GM18511 (cell line): ENCODE data around the gene GALNT11.
"Not testable (repeated sequence)": the region's sequence is repeated elsewhere in the genome, so short reads cannot be mapped to it uniquely, and the experiment has no call there.

Experiments used
- ATAC-seq: cut with Tn5 transposase; IDR thresholded peaks from one replicate; pipeline ENCODE4 v1.9.1; 2021; ENCODE audit warnings: mild to moderate bottlenecking, moderate library complexity; ENCODE audit not compliant: unreplicated experiment

GALNT11 gene

DNA sequence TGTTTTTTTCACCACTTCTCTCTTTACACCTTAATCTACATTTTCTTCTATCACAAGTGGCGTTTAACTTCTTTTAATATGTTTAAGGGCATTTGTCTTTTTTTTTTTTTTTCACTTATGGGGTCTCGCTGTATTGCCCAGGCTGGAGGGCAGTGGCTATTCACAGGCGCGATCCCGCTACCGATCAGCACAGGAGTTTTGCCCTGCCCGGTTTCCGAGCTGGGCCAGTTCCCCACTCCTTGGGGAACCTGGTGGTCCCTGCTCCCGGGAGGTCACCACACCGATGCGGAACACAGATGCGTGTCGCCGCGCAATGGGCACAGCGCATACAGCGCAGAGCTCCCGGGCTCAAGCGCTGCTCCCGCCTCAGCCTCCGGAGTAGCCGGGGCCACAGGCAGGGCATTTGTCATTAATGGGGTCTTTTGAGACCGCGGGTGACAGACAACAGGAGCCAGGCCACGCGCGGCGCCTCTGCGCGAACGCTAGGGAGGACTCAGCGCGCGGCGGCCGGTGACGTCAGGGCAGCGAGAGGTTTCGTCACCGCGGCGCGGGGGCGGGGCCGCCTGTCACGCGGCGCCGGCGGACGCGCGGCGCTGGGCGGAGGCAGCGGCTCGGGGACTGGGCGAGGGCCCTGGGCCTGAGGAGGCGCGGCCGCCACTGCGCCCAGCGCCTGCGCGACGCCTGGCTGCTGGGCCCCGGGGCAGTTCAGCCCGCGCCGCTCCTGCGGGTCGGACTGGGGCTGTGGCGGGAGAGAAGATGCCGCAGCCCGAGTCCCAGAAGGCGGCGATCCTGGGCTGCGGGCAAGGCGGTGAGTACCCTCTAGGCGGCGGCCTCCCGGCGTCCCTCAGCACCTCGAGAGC lies at the start of gene GALNT11:
Gene GALNT11 (plus strand): TSS at position 598 of the 860 bp plus-strand sequence. CDS start 68,554 bp downstream, outside the sequence.
- ATAC-seq: peak; percentile 94

DNA sequence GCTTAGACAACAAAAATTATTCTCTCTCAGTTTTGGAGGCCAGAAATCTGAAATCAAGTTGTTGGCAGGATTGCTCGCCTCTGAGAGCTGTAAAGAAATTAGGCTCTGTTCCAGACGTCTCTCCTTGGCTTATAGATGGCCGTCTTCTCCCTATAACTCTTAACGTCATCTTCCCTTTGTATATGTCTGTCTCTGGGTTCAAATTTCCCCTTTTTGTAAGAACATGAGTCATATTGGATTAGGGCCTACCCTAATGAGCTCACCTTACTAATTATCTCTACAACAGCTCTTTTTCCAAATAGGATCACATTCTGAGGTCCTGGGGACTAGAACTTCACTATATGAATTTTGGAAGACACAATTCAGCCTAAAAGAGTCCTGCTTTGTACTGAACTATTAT lies 46.9 kb upstream of the GALNT11 start:
- ATAC-seq: no peak

DNA sequence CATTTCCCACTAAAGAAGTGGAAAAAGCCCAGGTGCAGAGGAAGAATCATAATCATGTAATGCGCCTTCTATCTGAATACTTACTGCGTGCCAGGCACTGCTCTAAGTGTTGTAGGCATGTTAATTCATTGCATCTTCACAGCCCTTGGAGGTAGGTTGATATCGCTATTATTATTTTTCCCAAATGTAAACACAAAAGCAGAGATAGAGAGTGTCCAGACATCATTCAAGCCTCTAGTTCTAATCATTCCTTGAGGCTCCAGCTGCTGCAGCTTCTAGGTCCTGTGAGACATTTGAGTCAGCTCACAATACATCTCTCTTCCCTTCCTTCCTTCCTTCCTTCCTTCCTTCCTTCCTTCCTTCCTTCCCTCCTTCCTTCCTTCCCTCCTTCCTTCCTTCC lies 44.3 kb upstream of the GALNT11 start:
- ATAC-seq: no peak

DNA sequence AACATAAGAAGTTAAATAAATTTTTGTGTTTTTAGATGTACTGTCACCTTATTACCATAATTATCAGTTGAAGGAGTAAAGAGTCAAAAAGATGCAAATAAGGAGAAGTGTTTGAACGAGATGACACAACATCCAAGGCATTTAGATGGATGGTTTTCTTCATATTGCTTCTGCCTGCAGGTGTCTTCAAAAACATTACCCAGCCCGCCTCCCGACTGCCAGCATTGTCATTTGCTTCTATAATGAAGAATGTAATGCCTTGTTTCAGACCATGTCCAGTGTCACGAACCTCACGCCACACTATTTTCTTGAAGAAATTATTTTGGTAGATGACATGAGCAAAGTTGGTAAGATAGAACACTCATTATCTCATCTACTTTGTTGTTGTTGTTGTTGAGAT lies 42.7 kb upstream of the GALNT11 start:
- ATAC-seq: no peak

DNA sequence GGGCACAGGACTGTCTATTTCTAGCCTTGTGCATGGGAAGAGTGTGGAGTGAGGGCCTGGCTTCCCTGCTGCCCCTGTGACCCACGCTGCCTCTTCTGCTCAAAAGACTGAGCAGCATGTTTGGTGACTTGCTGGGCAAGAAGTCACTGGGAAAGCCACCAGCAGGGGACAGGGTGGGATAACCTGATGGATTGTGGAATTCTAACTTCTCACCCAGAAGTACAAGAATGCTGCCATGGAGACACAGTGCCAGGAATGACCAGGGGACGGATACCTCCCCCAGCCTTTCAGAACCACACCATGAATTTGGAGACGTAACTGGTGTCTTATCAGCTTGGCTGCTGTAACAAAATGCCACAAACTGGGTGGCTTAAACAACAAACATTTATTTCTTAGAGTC lies 40.9 kb upstream of the GALNT11 start:
- ATAC-seq: no peak

DNA sequence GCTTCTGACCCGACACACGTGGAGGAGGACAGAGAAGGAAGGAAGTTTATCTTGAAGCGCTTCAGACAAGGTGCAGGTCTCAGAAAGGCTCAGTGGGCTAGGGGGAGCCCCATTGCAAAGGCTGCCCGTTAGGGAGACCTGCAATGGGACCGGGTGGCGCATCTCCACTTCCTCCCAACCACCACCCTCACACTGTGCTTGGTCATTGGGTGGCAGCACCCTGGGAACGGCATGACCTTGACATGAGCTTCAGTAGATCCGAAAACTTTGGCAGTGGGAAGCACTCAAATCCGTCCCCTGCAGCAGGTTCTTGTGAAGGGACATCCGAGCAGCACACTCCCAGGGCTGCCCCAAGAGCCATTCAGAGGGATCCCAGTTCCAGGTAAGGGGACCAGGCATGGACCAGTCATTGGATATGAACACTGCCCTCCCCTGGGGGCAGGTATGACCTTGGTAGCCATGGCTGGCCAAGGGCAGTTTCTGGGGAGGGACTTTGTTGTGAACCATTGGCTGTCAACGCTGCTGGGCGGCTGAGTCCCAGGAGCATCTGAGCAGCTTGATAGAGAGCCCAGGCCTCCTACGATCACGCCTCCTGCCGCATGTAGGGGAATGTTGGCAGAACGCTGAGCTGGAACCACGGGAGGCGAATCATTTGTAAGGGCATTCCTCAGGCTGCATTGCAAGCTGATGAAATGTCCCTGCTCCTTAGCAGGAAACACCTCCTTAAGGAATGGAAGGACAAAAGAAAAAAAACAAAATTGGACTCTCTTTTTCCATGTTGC lies 37.5 kb upstream of the GALNT11 start:
- no peak for ATAC-seq

DNA sequence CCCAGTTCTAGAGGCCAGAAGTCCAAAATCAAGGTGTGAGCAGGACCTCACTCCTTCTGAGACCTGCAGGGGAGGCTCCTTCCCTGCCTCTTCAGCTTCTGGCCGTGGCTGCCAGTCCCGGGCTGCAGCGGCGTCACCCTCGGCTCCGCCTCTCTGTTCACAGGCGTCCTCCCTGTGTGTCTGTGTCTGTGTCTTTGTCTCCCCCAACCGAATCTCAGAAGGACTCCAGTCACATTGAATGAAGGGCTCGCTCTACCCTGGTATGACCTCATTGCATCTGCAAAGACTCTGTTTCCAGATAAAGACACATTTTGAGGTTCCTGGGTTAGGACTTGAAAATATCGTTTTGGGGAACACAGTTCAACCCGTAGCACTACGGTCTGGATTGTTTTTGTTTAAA lies 33.1 kb upstream of the GALNT11 start:
- peak; percentile 76 for ATAC-seq

DNA sequence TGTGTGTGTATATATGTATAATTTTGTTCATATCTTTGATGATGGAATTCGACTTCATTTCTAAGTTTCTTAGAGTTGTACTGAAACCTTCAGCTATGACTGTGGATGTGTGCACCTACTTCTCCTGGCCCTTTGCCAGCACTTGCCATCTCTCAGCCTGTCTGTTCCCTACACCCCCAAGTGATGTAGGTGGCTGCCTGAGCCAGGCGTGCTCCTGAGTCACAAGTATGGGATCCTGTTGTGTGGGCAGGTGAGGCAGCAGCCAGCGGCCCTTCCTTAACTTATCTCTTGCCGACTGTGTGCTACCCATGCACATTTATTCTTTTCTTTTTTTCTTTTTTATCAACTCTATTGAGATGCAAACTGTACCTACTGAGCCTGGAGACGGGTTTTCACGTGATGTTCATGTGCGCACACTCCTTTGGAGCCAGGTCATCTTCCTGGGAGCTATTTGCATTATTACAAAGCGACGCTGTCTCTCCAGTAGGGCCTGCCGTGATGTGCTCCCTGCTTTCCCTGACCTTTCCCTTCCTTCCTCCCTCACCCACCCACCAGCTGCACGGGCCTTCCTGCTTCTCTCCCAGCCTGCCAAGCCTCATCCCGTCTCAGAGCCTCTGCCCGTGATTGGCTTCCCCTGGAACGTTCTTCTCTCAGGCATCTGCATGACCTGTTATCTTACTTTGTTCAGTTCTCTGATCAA lies 31.3 kb upstream of the GALNT11 start:
- no peak for ATAC-seq

DNA sequence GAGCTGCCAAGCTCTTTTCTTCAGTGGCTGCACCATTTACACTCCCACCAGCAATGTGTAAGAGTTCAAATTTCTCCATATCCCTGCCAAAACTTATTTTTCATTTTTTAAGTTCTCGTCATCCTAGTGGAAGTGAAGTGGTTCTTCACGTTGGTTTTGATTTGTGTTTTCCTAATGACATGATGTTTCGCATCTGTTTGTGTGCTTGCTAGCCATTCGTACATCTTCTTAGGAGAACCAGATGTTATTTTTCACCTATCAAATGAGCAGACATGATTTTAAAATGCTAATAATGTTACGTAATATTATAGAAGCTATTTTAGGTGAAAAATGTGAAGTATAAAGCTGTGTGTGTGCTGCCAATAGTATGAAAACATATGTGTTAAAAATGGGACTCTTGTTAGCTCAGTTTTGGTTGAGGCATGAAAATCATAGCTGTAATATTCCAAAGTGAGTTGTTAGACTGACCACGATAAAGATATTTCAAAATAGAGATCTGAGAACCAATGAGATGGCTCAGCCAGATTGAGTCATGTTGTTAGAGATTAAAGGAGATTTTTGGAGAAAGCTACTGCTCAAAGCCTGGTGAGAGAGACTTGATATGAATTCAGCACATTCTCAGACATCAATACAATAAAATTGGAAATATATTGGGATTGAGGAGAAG lies 25.9 kb upstream of the GALNT11 start:
- no peak for ATAC-seq

DNA sequence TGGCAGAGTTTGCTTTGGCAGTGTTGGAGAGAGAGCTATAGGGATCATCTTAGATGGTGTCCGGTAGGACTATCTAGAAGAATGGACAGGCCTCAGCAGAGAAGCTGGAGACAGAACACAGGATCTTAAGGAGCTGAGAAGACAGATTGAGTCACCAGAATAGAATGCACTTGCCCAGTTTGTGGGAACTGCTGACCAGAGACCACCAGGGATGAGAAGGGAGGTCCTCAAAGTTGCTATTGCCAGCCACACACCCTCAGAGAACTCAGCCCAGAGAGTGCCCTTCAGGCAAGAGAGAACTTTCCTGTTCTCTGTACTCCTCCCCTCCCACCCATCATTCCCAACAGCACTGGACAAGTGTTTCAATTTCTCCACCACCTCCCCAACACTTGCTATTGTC lies 25.3 kb upstream of the GALNT11 start:
- no peak for ATAC-seq

DNA sequence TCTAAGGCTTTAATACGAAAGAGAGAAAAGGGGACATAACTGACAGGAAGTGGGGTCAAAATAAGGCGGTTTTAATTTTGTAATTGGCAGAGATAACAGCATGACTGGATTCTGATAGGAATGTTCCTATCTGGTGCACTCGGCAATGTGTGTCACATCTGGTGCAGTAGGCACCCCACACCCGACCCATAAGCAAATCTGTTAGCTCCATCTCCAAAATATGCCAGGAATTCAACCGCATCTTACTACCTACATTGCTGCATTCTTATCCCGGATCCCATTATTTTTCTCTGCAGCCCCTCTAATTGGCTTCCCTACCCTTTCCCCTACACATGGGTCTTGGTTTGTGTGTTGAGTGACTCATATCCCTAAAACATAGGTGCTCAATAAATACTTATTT lies 19.1 kb upstream of the GALNT11 start:
- no peak for ATAC-seq

DNA sequence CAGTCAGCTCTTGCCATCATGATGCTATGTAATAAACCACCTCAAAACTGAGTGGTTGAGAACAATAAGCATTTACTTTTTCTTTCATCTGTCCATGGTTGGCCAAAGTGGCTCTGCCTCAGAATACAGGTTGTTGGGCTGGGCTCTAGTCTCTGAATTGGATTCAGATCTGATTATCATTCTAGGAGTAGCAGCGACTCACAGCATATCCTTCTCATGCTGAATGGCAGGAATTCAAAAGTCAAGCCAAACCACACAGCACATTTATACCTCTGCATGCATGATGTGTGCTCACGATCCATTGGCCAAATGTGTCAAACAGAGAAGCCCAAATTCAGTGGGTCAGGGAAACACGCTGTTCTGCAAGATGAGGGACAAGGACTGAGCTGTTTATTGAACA lies 13.6 kb upstream of the GALNT11 start:
- no peak for ATAC-seq

DNA sequence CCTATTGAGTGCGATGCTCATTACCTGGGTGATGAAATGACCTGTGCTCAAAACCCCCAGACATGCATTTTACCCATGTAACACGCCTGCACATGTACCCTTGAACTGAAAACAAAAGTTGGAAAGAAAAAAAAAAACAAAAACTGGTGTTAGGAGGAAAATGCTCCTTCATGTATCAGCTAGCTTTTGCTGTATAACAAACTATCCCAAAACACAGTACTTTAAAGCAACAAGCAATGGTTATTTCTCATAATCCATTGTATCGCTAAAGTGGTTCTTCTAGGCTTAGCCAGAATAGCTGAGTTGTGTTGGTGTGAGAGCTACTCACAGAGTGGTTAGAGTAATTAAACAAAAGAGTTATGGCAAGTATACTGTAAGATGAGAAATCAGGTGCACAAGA lies 12.2 kb upstream of the GALNT11 start:
- no peak for ATAC-seq

DNA sequence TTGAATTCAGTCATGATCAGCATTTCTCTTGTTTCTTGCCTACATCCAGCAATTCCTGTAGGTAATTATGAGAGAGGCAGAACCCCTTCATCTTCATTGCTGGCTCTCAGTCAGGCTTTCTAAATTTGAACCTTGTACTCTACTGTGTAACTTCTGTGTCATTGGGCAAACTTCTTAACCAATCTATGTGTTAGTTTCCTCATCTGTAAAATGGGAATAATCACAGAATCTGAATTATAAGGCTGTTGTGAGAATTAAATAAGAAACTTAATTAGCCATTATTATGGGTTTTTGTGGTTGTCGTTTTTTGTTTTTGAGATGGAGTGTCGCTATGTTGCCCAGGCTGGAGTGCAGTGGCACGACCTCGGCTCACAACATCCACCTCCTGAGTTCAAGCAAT lies 11.5 kb upstream of the GALNT11 start:
- ATAC-seq: no peak

DNA sequence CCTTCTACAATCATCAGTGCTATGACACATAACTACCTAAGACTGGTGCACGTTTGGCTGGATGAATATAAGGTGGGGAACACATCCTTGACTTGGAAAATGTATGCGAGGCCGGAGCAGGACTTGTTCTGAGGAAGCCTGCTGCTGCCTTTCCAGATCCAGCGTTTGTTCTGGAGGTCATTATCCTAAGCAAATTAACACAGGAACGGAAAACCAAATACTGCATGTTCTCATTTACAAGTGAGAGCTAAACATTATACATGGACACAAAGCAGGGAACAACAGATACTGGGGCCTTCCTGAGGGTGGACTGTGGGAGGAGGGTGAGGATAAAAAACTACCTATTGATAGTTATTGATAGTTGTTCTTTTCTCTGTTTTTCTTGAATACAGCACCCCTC lies 10.8 kb upstream of the GALNT11 start:
- no peak for ATAC-seq

DNA sequence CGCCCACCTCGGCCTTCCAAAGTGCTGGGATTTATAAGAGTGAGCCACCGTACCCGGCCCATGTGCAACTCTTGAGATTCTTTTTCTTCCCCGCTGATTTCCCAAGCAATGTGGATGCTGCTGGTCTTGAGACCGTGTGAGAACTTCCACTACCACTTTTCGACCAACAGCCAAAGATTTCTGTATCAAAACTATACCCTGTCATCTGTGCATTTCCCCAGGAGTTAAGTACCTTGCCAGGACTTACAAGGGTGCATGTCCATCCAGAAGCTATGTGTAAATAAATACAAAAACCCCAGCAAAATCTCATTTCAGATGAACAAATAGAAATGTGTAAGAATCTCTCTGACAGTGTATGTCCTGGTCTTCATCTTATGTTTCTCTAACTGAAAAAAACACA lies 9.9 kb upstream of the GALNT11 start:
- ATAC-seq: no peak

DNA sequence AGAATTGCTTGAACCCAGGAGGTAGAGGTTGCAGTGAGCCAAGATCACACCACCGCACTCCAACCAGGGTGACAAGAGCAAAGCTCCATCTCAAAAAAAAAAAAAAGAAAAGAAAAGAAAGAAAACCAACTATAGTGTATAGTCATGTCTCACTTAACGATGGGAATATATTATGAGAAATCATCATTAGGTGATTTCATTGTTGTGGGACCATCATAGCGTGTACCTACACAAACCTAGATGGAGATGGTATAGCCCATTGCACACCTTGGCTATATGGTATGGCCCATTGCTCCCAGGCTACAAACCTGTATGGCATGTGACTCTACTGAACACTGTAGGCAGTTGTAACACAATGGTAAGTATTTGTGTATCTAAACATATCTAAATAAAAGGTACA lies 8.5 kb upstream of the GALNT11 start:
- no peak for ATAC-seq

DNA sequence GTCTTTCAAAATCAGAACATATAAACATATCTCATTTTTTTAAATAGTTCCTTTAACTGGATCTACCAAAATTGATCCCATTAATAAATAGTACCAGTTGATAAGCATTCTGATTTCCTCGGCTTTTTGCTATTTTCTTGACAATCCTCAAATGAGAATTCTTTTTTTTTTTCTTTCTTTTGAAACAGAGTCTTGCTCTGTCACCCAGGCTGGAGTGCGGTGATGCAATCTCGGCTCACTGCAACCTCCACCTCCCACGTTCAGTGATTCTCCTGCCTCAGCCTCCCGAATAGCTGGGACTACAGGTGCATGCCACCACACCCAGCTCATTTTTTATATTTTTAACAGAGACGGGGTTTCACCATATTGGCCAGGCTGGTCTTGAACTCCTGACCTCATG lies 7.8 kb upstream of the GALNT11 start:
- not testable (repeated sequence) for ATAC-seq

DNA sequence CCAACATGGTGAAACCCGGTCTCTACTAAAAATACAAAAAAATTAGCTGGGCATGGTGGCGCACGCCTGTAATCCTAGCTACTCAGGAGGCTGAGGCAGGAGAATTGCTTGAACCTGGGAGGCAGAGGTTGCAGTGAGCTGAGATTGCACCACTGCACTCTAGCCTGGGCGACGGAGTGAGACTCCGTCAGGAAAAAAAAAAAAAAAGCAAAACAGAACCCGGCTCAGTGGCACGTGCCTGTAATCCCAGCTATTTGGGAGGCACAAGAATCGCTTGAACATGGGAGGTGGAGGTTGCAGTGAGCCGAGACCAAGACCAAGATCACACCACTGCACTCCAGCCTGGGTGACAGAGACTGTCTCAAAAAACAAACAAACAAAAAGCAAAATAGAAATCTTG lies 3.7 kb upstream of the GALNT11 start:
- ATAC-seq: not testable (repeated sequence)

DNA sequence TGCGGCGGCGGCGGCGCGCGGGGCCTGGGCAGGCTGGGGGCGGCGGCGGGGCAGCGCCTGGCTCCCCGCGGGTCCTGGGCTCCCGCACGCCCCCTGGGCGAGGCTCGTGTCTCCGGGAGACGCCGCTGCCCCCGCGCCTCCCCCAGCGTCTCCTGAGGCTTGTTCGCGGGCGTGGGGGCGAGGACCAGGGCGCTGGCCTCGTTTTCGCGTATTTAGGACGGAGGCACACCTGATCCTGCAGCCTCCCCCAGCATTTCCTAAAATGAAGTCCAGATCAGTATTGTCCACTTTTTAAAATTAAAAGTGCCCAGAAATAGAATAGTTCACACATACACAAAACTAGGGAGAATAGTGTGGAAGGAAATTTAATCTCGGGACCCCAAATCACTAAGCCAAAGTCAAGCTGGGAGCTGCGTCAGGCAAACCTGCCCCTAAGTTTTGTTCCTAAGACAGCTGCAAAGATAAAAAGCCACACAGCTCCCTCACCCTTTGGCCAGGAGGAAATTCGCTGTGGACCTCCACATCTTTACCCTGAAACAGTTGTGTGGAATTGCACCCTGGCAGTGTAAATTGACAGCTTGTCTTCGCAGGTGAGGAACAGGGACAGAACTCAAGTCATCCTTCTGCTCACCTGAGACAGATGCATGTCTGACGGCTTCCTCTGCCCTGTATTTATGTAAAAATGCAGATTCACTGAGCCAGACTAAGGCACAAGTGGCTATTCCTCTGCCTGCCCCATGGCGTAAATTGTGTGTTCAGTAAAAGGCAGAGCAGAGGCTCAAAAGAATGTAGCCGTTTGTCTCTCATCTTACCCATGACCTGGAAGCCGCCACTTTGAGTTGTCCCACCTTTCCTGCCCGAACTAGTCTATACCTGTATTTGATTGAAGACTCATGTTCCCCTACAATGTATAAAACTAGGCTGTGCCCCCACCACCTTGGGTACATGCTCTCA lies 740 bp downstream of the GALNT11 start:
- ATAC-seq: no peak
